22Rv1 (cell line): Measurements from ENCODE around the gene DMRTB1.

Experiments used
- H3K27ac ChIP-seq: fragments of 450-650 bp; 2 replicates; pipeline ENCODE4 v1.5.1; 2017
- ZFX ChIP-seq: fragments of 450-650 bp; IDR thresholded peaks from 2 replicates; pipeline ENCODE4 v1.6.1; 2017; ENCODE audit warnings: antibody characterized with exemption, borderline replicate concordance
- TF ChIP-seq, protein P1 (sequence below): fragments of 450-650 bp; IDR thresholded peaks from 2 replicates; pipeline ENCODE4 v1.5.1; 2017; ENCODE audit warnings: mild to moderate bottlenecking

The DMRTB1 gene

DNA sequence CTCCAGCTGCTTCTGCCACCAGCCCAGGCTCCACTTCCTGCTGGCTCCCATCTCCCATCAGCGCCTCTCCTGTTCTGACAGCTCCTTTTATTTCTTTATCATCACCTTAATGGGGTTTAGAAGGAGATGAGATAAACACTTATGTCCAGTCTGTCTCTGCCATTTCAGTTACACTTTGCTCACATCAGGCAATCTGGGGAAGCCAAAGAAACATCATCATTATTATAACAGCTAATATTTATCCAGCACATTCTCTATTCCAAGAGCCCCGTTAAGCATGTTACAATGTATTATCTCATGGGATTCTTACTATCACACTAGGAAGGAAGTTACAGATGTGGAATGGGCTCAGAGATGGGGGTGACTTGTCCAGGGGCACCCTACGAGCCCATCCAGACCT, 31.2 kb downstream of the DMRTB1 start:
- H3K27ac ChIP-seq: no peak overlapping the region
- no peak for TF ChIP-seq ZFX
- TF ChIP-seq, protein P1, sequence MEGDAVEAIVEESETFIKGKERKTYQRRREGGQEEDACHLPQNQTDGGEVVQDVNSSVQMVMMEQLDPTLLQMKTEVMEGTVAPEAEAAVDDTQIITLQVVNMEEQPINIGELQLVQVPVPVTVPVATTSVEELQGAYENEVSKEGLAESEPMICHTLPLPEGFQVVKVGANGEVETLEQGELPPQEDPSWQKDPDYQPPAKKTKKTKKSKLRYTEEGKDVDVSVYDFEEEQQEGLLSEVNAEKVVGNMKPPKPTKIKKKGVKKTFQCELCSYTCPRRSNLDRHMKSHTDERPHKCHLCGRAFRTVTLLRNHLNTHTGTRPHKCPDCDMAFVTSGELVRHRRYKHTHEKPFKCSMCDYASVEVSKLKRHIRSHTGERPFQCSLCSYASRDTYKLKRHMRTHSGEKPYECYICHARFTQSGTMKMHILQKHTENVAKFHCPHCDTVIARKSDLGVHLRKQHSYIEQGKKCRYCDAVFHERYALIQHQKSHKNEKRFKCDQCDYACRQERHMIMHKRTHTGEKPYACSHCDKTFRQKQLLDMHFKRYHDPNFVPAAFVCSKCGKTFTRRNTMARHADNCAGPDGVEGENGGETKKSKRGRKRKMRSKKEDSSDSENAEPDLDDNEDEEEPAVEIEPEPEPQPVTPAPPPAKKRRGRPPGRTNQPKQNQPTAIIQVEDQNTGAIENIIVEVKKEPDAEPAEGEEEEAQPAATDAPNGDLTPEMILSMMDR: no peak

GRCh38 chr1:53495633-53496345, 36.6 kb downstream of the DMRTB1 start:
- TF ChIP-seq, protein P1: no peak
- no peak for TF ChIP-seq ZFX
- H3K27ac ChIP-seq: no peak overlapping the region

DNA sequence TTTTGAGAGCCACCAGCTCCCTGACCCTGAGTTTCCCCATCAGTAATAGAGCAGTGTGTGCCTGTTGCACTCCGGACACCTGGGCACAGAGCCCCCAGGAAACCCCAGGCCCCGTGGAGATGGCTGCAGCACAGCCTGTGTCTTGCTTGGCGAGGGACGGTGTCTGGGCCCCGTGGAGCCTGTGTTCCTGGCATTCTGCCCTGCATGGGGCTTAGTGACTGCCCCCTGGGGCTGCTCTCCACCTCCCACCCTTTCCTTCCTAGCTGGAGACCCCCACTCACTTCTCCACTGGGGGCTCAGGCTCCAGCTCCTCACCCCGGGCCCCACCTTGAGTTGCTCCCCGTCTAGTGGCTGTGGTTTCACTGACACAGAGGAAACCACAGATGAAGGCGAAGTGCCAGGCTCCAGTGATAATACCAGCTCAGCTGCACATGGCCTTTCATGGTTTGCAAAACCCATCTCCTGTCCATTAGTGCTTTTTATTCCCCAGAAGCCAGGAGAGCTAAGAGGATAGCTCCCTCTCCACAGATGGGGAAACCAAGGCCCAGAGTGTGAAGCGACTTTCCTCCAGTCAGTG, 39.4 kb downstream of the DMRTB1 start:
- H3K27ac ChIP-seq: no peak overlapping the region
- TF ChIP-seq, protein P1: no peak
- no peak for TF ChIP-seq ZFX

DNA sequence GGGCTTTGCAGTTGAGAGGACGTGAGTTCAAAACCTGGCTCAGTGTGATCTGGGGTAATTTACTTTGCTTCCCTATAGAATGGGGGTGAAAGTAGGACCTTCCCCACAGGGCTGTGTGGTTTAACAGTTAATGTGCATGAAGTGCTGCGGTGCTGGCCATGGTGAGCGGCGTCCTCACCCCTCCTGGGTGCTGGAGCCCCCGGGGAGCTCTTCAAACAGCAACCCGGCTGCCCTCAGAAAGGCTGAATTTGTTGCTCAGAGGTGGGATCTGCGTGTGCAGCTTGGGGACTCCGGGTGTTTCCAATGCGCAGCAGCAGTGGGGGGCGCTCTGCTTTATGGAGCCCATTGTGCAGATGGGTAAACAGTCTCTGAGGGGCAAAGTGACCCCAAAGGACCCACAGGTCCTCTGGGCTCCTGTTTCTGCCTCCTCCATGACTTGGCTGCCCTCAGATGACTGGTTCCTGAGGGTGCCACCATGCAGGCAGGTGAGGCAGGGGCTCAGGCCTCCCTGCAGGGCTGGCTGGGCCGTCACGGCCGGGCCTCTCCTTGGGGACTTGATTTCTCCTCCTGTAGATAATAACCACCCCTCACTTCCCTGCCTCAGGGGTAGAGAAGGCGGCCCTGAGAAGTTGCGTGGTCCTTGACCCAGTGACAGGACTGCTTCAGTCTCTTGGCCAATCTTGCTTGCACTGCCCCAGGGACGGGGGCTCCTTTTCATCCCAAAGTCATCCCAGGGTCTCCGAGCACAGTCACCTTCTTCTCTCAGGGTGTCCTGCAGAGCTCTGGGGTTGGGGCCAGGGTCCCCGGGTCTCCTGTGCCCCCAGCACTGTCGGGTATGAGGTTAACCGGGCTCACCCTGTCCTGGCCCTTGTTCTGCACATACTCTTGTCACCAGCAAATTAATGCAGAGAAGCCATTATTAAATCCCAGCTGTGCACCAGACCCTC, 40.3 kb downstream of the DMRTB1 start:
- TF ChIP-seq ZFX: no peak
- TF ChIP-seq, protein P1: no peak
- no peak overlapping the region for H3K27ac ChIP-seq

DNA sequence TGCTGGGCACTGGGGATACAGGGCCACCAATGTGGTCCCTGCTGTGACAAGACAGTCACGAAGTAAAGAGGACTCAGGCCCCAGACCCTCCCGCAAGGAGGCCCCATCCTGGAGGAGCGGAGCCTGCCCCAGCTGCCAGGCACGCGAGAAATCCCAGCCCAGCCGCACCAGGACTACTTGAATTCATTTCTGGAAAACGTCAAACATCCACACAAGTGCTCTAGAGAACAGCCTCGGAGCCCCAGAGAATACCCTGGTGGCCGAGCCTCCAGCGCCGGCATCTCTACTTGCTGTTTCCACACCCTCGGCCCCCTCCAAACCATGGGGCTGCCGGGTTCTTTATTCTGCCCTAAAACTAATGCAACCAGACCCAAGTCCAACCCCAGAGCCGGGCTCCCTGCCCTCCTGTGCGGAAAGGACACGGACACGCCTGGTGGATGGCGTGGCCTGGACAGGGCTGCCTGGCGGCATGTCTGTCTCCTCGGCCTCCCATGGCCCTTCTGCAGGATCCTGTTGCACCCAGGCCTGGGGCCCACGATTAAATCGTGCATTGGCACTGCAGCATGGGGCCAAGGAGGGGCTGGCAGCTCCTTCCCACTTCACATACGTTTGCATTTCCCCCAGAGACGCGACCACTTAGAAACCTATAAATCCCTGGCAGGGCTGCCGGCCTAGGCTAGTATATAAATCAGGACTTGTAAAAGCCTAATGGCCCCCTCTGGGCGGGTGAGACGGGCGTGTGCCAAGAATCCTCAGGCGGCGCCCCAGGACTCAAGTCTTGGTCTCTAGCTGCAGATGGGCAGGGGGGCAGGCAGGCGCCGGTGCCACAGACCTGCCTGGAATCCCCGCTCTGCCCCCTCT, 41.2 kb downstream of the DMRTB1 start:
- no peak overlapping the region for H3K27ac ChIP-seq
- TF ChIP-seq, protein P1: no peak
- no peak for TF ChIP-seq ZFX

GRCh38 chr1:53501065-53502005, 42.1 kb downstream of the DMRTB1 start:
- no peak for TF ChIP-seq ZFX
- TF ChIP-seq, protein P1: peak; percentile 4; the same call in 1 of the 2 replicates
- H3K27ac ChIP-seq: no peak overlapping the region
